AG08395 (cell line): Measurements from ENCODE around the gene KRT81.
"Not testable (repeated sequence)": the region's sequence is repeated elsewhere in the genome, so short reads cannot be mapped to it uniquely, and the experiment has no call there.

ENCODE experiments used
- DNase-seq: peaks from one replicate; pipeline ENCODE4 v3.0.0; 2012; ENCODE audit warnings: mixed read lengths, low spot score

Gene KRT81

GRCh38 chr12:52253391-52254179, 37.7 kb downstream of the KRT81 start:
- no peak for DNase-seq

- DNase-seq = no peak
Observed at GRCh38 chr12:52252728-52253343, 38.5 kb downstream of the KRT81 start.

DNA sequence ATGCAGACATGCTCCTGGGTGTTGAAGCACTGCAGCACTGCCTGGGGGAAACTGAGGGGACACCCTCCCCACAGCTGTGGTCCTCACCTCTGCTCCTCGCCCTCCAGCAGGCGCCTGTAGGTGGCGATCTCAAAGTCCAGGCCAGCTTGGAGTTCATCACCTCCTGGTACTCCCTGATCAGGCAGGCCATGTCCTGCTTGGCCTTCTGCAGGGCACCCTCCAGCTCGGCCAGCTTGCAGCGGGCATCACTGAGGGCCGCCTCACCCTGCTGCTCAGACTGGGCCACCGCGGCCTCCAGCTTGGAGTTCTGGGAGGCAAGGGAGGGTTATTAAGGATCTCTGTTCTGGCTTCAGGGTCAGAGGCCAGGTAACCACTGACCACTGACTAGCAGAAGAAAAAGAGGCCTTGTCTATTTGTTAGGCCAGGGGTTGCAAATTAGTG, 39.1 kb downstream of the KRT81 start:
- not testable (repeated sequence) for DNase-seq

GRCh38 chr12:52251367-52252051, 39.8 kb downstream of the KRT81 start:
- no peak for DNase-seq

DNA sequence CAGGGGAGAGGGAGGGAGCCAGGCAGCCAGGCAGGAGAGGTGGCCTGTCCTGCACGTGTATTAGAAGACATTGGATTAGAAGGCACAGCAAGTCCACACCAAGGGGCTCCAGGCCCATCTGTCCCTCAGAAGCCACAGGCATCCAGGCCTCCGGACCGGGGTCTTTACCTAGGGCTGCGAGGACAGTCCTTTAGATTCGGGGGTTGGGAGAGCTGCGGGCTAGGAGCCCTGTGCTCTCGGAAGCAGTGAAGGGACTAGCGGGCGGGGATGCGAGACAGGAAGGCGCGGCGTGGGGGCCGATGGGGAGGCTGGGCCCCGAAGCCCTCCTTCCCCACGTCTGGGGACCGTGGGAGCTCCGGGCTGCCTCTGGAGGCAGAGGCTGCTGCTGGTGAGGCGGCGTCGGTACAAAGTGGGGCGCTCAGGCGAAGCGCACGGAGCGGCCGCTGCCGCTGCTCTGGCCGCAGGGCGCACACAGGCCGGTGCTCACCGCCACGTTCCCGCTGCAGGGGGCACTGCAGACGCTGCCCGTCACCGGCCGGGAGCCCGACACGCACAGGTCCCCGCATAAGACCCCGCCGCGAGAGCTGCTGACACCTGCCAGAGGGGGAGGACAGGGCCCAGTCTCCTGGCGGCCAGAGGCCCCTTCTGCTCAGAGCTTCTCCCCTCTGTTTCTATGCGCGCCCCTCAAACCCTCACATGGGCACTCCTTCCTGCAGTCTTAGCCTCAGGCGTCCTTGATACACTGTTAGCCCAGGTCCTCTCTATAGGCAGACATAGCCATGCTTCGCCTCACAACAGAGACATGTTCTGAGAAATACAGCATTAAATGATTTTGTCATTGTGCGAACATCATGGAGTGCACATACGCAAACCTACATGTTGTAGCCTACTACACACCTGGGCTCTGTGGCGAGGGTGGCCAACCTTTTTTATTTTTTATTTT, 41.0 kb downstream of the KRT81 start:
- no peak for DNase-seq

GRCh38 chr12:52249511-52250047, 41.8 kb downstream of the KRT81 start:
- DNase-seq = no peak

DNA sequence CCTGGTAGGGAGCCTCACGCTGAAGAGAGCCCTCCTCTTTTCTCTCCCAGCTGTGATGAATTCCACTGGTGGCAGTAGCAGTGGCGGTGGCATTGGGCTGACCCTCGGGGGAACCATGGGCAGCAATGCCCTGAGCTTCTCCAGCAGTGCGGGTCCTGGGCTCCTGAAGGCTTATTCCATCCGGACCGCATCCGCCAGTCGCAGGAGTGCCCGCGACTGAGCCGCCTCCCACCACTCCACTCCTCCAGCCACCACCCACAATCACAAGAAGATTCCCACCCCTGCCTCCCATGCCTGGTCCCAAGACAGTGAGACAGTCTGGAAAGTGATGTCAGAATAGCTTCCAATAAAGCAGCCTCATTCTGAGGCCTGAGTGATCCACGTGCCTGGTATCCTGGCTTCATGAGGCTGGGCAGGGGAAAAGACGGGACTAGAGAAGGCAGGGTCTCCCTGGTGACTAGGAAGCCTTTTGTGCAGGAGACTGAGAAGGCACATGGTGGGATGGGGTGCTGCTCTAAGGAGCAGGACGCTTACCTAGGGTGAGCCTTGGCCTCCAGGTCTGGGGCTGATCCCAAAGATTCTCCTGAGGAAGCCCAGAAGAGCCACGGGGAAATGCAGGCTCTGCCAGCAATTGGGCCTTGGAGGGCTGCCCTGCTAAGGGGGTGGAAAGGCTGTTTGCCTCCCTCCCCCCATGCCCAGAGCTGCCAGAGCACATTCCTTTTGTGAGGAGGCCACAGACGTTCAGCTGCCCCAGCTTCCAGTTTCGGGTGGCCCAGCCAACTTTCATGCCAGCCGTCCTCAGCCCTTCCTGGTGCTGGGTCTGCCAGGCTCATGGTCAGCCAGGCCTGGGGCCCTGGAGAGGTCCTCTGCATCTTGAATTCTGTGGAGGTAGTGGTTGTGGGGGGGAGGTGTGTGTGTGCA, 42.5 kb downstream of the KRT81 start:
- no peak for DNase-seq

DNA sequence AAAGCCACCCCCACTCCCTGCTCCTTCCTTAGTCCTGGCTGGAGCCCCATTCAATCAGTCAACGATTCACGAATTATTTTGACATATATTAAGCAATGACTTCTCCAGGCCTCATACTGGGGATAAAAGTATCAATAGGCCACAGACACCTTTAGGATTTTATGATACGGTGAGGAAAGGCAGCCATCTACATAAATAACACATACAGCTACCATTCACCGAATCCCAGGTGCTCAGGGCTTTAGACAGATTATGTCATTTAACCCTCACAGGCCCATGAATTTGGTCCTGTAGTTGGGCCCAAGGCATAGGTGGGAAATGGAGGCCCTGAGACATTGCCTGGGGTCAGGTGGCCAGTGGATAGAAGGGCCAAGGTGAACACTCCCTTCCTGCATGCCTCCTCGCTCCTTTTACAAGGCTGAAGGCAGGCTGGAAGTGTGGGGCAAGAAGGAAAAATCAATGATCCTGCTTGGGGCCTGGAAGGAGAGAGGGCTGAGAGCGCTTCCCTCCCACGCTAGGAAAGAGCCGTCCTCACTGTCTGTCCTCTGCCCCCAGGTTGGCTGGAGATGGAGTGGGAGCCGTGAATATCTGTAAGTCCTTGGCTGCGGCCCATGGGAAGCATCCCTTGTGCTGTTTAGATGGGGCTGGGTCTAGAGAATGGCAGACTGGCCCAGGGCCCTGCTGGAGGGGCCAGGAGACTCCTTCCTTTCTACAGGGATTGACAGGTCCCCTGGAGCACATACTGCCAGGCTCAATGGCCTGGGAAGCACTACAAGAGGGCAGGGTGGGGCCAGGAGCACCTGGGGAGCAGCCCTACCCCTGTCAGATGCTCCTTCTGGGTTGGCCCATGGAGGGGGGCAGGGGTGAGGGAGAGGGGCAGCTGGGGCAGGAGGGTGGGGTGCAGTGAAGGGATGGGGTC, 43.5 kb downstream of the KRT81 start:
- no peak for DNase-seq

GRCh38 chr12:52246720-52247621, 44.4 kb downstream of the KRT81 start:
- DNase-seq = no peak

DNA sequence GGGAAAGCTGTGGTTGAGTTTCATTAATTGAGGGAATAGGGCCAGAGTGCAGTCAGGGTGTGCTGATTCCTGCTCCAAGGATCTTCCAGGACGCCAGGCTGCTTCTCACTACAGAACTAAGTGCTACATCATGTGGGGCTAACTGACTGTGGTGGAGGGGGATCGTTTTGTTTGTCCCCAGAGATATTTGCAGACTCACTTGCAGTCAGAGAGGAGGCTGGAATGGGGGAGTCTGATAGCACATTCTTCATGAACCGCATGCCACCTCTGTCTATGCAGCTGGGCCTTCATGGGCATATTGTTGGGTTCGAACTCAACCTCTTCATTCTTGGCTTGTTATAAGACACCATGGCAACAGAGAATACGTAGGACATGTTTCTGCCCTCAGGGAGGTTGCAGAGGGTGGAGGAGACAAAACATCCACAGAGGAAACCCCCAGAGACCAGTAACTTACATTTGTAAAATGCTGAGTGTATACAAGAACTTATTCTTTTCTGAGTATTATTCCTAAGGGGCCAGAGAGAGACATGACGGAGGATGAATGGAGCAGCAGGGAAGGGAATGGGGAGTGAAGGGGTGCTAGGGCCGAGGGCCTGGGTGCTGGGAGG, 45.3 kb downstream of the KRT81 start:
- no peak for DNase-seq

DNA sequence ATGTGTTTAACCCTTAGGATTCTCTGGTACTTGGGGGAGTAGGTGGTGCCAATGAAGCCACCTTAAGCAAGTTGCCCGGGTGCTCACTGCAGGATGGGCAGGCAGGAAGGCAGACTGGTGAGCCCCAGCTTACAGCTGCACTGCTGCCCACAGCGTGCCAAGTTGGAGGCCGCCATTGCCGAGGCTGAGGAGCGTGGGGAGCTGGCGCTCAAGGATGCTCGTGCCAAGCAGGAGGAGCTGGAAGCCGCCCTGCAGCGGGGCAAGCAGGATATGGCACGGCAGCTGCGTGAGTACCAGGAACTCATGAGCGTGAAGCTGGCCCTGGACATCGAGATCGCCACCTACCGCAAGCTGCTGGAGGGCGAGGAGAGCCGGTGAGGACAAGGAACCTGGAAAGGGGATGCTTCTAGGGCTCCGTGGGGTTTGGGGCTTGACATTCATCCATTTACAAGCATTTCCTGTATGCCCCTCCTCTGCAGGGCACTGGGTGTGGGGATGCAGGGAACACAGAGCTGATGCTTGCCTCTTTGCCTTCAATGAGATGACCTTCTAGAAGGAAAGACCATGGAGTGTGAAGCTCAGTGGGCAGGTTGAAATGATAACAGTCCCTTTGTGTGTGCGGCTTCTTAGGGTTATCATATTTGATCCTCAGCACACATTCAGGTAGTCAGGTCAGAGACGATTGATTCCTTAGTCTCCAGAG, 45.9 kb downstream of the KRT81 start:
- no peak for DNase-seq

- no peak for DNase-seq
Observed at GRCh38 chr12:52244615-52244994, 46.7 kb downstream of the KRT81 start.

GRCh38 chr12:52243856-52244614, 47.3 kb downstream of the KRT81 start:
- peak; percentile 98 for DNase-seq

GRCh38 chr12:52243259-52243855, 48.0 kb downstream of the KRT81 start:
- no peak for DNase-seq

GRCh38 chr12:52242442-52243258, 48.7 kb downstream of the KRT81 start:
- no peak for DNase-seq
